GM10847 (cell line): Measurements from ENCODE around the gene STIL.

Experiments used
- POLR2A ChIP-seq: IDR thresholded peaks from 2 replicates; pipeline ENCODE4 v1.6.1; 2011; ENCODE audit not compliant: insufficient read length; ENCODE audit errors: extremely low read depth

Gene STIL

DNA sequence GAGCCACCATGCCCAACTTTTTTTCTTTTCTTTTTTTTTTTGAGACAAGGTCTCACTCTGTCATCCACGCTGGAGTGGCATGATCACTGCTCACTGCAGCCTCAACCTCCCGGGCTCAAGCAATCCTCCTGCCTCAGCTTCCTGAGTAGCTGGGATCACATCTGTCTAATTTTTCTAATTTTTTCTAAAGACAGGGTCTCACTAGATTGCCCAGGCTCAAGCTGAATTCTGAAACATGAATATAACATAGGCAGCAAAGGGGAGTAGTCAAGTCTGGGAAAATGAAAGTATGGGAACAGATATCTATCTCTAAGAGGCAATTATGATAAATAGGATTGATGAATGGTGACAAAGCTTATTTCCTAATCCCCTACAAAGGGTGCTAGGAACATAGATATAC lies 12.3 kb upstream of the STIL start:
- no peak for TF ChIP-seq POLR2A

GRCh38 chr1:47325528-47325927 lies 11.6 kb upstream of the STIL start:
- TF ChIP-seq POLR2A, result no peak

GRCh38 chr1:47324682-47325081 lies 10.7 kb upstream of the STIL start:
- TF ChIP-seq POLR2A, result no peak

DNA sequence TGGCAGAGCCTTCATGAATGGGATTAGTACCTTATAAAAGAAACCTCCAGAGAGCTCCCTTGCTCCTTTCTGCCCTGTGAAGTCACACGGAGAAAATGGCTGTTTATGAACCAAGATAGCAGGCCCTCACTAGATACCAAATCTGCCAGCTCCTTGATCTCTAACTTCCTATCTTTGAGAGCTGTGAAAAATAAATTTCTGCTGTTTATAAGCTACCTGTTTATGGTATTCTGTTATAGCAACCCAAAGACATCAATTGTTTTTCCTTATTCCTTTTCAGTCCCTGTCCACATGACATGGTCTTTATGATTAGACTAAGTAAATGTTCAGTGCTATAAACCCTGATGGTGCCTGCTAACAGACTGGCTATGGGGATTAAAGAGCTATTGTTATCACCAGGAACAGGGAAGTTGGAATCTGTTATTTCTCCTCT lies 9.7 kb upstream of the STIL start:
- no peak for TF ChIP-seq POLR2A

DNA sequence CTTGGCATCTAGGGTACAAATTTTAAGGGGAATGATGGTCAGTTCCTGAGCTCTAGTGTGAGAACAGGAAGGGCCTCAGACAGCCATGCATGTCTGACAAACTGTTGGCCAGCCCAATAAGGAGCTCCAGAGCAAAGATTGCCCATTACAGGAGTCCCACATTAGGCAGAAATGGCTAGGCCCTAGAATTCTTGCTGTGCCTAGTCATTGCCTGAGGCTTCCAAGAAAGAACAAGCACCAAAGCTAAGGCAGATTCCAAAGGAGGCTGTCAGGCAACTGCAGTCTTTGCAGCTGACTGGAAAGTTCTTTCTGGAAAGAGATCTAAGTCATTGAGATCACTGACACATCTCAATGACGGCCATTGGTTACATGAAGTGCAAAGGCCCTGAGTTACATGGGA lies 3.9 kb upstream of the STIL start:
- TF ChIP-seq POLR2A, result no peak

DNA sequence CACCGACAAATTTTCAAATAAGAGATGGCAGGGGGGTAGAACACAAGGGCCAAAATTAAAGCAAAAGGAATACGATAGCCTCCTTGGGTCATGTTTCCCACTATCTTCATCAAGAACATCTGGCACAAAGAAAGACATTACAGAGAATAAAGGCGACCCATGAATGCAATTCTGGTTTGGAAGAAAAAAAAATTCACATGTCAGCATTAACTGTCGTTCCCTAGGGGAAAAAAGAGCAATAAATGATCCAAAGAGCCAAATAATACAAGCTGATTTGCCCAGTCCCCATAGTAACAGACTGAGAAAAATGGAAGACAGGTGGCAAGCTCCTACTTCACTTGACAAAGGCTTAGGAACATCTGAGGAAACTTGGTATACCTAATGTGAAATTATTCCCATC lies 4.5 kb downstream of the STIL start:
- TF ChIP-seq POLR2A, result no peak

GRCh38 chr1:47302472-47302871 lies 11.5 kb downstream of the STIL start:
- no peak for TF ChIP-seq POLR2A

GRCh38 chr1:47298025-47298699 lies 15.8 kb downstream of the STIL start:
- no peak for TF ChIP-seq POLR2A

DNA sequence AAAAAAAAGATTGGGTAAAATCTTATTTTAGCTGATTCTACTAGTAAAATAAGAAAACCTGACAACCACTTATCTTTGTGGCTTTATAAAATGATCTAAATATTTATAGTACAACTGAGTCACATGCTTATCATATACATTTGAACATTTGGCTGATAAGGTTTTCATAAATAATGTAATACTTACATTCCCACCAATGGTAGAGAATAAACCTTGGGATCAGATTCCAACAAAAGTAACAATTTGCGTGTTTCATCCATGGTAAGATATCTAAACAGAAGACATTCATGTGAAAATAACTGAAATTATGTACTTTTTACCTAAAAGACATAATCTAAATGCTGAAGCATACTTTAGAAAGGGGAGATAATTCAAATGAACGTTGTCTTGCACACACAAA lies 18.4 kb downstream of the STIL start:
- TF ChIP-seq POLR2A, result no peak

DNA sequence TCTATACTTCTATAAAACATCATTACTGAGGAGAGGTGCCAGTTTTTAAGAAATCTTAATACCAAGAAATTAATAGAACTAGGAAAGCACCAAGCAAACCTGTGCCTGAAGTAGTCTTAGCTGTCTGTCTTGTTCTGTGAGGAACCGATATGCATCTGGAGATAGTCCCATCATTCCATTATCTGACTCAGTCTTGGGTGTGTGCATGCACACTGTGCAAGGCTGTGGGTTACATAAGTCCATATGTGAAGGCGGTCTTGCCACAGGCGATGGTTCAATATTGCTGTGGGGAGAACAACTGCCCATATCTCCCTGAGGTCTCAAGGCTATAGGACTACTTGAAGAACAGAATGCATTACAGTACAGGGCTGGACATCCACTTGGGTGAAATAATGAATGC lies 33.8 kb downstream of the STIL start:
- TF ChIP-seq POLR2A, result no peak

- TF ChIP-seq POLR2A, result no peak
These were observed 37.1 kb downstream of the STIL start for GRCh38 chr1:47276850-47277249.

- TF ChIP-seq POLR2A, result no peak
These were observed 51.0 kb downstream of the STIL start for GRCh38 chr1:47262787-47263413.

DNA sequence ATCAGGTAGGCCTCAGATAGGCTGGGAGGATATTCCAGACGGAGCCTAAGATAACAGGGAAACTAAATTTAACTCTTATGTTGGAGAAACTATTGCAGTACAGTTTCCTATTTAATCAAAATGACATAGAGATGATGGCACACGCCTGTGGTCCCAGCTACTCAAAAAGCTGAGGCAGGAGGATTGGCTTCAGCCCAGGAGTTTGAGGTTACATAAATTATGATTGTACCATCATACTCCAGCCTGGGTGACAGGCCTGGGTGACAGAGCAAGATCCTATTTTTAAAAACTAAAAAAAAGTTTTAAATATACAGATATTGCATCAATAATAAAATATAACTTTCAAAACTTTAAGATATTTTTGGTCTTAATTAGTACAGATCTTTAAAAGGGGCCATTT lies 56.7 kb downstream of the STIL start:
- no peak for TF ChIP-seq POLR2A

- no peak for TF ChIP-seq POLR2A
These were observed 61.2 kb downstream of the STIL start for GRCh38 chr1:47252795-47253194.

DNA sequence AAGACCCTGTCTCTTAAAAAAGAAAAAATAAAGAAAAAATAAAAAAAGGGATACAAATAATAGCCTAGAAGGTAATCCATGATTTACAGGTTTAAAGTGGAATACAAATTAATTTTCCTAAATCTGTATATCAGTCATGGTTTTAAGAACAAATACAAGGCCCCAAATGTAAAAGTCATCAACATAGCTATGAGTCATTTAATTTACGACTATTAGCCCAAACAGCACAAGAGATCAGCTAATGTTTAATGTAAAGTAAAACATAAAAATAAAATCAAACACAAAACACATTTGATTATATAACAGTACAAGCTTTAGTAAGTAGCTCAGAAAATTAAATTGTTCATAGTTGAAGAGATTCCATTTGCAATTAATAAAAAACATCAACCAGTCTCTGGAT lies 61.6 kb downstream of the STIL start:
- no peak for TF ChIP-seq POLR2A

DNA sequence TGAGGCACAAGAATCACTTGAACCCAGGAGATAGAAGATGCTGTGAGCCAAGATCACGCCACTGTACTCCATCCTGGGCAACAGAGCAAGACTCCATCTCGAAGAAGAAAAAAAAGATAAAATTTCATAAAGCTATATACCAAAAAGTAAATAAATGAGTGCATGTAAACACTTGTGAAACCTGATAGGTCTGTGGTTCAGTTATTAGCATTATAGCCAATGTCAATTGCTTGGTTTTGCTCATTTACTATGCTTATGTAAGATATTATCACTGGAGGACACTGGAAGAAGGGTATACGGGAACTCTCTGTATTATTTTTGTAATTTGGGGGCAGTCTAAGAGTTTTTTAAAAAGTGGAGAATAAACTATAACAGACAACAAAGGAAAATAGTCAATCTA lies 64.2 kb downstream of the STIL start:
- TF ChIP-seq POLR2A, result no peak

GRCh38 chr1:47244339-47244862 lies 69.5 kb downstream of the STIL start:
- no peak for TF ChIP-seq POLR2A
